ENCODE data around the gene LASP1NB.

The LASP1NB gene

DNA sequence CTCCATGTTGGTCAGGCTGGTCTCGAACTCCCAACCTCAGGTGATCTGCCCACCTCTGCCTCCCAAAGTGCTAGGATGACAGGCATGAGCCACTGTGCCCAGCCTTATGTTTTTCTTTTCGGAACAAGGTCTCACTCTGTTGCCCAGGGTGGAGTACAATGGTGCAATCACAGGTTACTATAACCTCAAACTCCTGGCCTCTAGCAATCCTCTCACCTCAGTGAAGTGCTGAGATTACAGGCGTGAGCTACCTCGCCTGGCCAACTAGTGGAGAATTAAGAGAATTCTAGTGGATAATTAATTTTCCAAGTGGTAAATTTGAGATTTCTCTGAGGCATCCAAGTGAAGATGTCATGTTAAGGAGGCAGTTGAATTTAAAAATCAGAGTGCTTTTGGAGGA, 44.7 kb downstream of the LASP1NB start:
- no peak for DNase-seq (ENCODE audit: low spot score)
- ChIA-PET POLR2A (no interaction called here), CTCF (ENCODE audit: low intra/inter-chr PET ratio, low total read pairs) (no interaction called here)
- H3K4me3 ChIP-seq (replicated peaks in 1 of 3; ENCODE audit: insufficient read depth in 1 of 3, low read depth in 2 of 3, low read length in 3 of 3) = no peak overlapping the region
- no peaks in the 10 kb centered on the region for H3K79me2 ChIP-seq (ENCODE audit: insufficient read depth, low read length)
- no peak for FAIRE-seq
- H3K27ac ChIP-seq (ENCODE audit: extremely low read length, insufficient read depth, low read length) = no peak overlapping the region
- WGBS (ENCODE audit: low lambda C conversion rate) = 24% methylated on average over 4 of the region's 4 CpGs
- in situ Hi-C loops (cut with HindIII; ENCODE audit: extremely low pct_ligation_motif_present, low pct_unique_long_range_greater_than_20kb) = no loop called here
- no peak for ATAC-seq
- intact Hi-C loops (cut with micrococcal nuclease; ENCODE audit: unreplicated experiment) = no loop called here
- H2AFZ ChIP-seq (ENCODE audit: low read length) = no peak overlapping the region
- 0 out of 2 replicates have a peak, but pooled peaks have one; percentile 40 for TF ChIP-seq GFI1 (CRISPR knock-in tag; IDR thresholded peaks at IDR 0.05; ENCODE audit: borderline replicate concordance)
- TF ChIP-seq ZBTB25 (CRISPR knock-in tag; IDR thresholded peaks at IDR 0.05) = no peak
- BruUV-seq (replicated peaks) = no TSS peak
- H3K9ac ChIP-seq (ENCODE audit: insufficient read depth, low read depth, low read length) = no peak overlapping the region
- peaks cover 5% of the 10 kb centered on the region for H3K4me1 ChIP-seq (ENCODE audit: insufficient read depth, low read length)
- 0 out of 5 replicates have a peak, but pooled peaks cover 0 to 6% of the 10 kb centered on the region in 2 experiments for H3K27me3 ChIP-seq (ENCODE audit: control insufficient read depth in 1 of 2, insufficient read depth in 2 of 2, low read length in 2 of 2)
- H4K20me1 ChIP-seq (ENCODE audit: insufficient read depth, low read length) = no peaks in the 10 kb centered on the region
- no peaks in the 10 kb centered on the region for H3K36me3 ChIP-seq (replicated peaks in 1 of 2; ENCODE audit: control insufficient read depth in 1 of 2, insufficient read depth in 2 of 2, low read length in 2 of 2)
- H3K9me3 ChIP-seq (ENCODE audit: low read length) = no peaks in the 10 kb centered on the region
- H3K4me2 ChIP-seq (ENCODE audit: low read depth, low read length) = no peak overlapping the region

DNA sequence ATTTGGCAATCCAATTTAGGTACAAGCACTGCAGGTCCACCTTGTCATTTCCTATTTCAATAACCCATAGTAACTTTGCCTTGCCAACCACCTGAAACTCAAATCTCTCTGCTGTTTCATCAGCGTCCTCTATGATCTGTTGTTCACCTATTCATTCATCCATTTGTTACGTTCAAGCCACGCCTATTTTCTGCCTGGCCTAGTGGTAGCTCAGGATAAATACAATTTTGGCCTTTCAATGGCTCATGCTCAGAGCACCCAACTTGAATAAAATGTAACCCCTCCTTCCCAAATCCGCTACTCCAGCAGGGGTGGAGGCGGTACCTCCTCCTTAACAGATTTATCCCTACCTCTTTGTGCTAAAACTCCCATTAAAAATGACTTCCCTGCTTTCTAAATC, 45.4 kb downstream of the LASP1NB start:
- H3K9me3 ChIP-seq (ENCODE audit: low read length) = no peaks in the 10 kb centered on the region
- WGBS (ENCODE audit: low lambda C conversion rate) = 26% methylated on average over 5 of the region's 5 CpGs
- POLR2A ChIA-PET = no interaction called here
- in situ Hi-C loops (cut with HindIII; ENCODE audit: extremely low pct_ligation_motif_present, low pct_unique_long_range_greater_than_20kb) (no loop called here), intact Hi-C loops (cut with micrococcal nuclease; ENCODE audit: unreplicated experiment) (no loop called here)
- no peak overlapping the region for H3K9ac ChIP-seq (ENCODE audit: insufficient read depth, low read depth, low read length)
- no peaks in the 10 kb centered on the region for H4K20me1 ChIP-seq (ENCODE audit: insufficient read depth, low read length)
- H3K4me3 ChIP-seq (replicated peaks in 1 of 3; ENCODE audit: insufficient read depth in 1 of 3, low read depth in 2 of 3, low read length in 3 of 3) = no peak overlapping the region
- H3K79me2 ChIP-seq (ENCODE audit: insufficient read depth, low read length) = no peaks in the 10 kb centered on the region
- FAIRE-seq = no peak
- H2AFZ ChIP-seq (ENCODE audit: low read length) = no peak overlapping the region
- ATAC-seq = peak; percentile 55
- H3K4me2 ChIP-seq (ENCODE audit: low read depth, low read length) = no peak overlapping the region
- no peaks in the 10 kb centered on the region for H3K36me3 ChIP-seq (replicated peaks in 1 of 2; ENCODE audit: control insufficient read depth in 1 of 2, insufficient read depth in 2 of 2, low read length in 2 of 2)
- CTCF ChIA-PET (ENCODE audit: low intra/inter-chr PET ratio, low total read pairs) = no interaction called here
- peaks cover 5% of the 10 kb centered on the region for H3K4me1 ChIP-seq (ENCODE audit: insufficient read depth, low read length)
- H3K27me3 ChIP-seq (ENCODE audit: control insufficient read depth in 1 of 2, insufficient read depth in 2 of 2, low read length in 2 of 2) = 0 out of 5 replicates have a peak, but pooled peaks cover 0 to 6% of the 10 kb centered on the region in 2 experiments
- no peak overlapping the region for H3K27ac ChIP-seq (ENCODE audit: extremely low read length, insufficient read depth, low read length)
- DNase-seq (ENCODE audit: low spot score) = no peak
- BruUV-seq (replicated peaks) = no TSS peak
- TF ChIP-seq BCL3 (CRISPR knock-in tag; IDR thresholded peaks at IDR 0.05) = no peak
- no peak for TF ChIP-seq CHD4 (IDR thresholded peaks at IDR 0.05; ENCODE audit: borderline replicate concordance, low read length)
- no peak for TF ChIP-seq ZNF589 (CRISPR knock-in tag; conservative IDR thresholded peaks at IDR 0.05)
- TF ChIP-seq SMYD3 (CRISPR knock-in tag; IDR thresholded peaks at IDR 0.05) = no peak
- TF ChIP-seq ZNF546 (CRISPR knock-in tag; conservative IDR thresholded peaks at IDR 0.05) = no peak
- TF ChIP-seq PPARG (CRISPR knock-in tag; conservative IDR thresholded peaks at IDR 0.05) = no peak
- TF ChIP-seq ZC3H4 (CRISPR knock-in tag; IDR thresholded peaks at IDR 0.05; ENCODE audit: borderline replicate concordance) = no peak
- no peak for TF ChIP-seq ZNF343 (CRISPR knock-in tag; IDR thresholded peaks at IDR 0.05)
- TF ChIP-seq ARNTL (CRISPR knock-in tag; IDR thresholded peaks at IDR 0.05) = no peak
- no peak for TF ChIP-seq RNF2 (conservative IDR thresholded peaks at IDR 0.05; ENCODE audit: low read depth)
- no peak for TF ChIP-seq ZNF614 (CRISPR knock-in tag; IDR thresholded peaks at IDR 0.05; ENCODE audit: borderline replicate concordance)
- TF ChIP-seq POGK (CRISPR knock-in tag; conservative IDR thresholded peaks at IDR 0.05) = no peak
- no peak for TF ChIP-seq ELF3 (CRISPR knock-in tag; IDR thresholded peaks at IDR 0.05)
- no peak for TF ChIP-seq KDM3A (CRISPR knock-in tag; IDR thresholded peaks at IDR 0.05; ENCODE audit: low read depth)
- TF ChIP-seq ZNF891 (CRISPR knock-in tag; IDR thresholded peaks at IDR 0.05) = no peak
- TF ChIP-seq RARA (CRISPR knock-in tag; IDR thresholded peaks at IDR 0.05) = no peak

All from HepG2 (cell line).